Keratinocyte (primary cell): ENCODE data around the gene KRT31.

Experiments
- CTCF ChIP-seq, 3 experiments: IDR thresholded peaks in 1 of 3; conservative IDR thresholded peaks in 1 of 3; optimal IDR thresholded peaks in 1 of 3; 2 replicates in 2 of 3; 3 replicates in 1 of 3; pipeline versions ENCODE3 to v1.5.1; 2011; ENCODE audit warnings: low read length in 3 of 3, mild to moderate bottlenecking in 3 of 3, moderate library complexity in 2 of 3, control low read depth in 1 of 3, inconsistent platforms in 1 of 3; ENCODE audit not compliant: insufficient read depth in 2 of 3; ENCODE audit errors: extremely low read depth in 1 of 3
- EZH2 ChIP-seq: IDR thresholded peaks from one replicate; pipeline ENCODE4 v1.6.1; 2012; ENCODE audit warnings: inconsistent platforms, mild to moderate bottlenecking, low read length, moderate library complexity

GRCh38 chr17:41367426-41368075, 29.9 kb downstream of the KRT31 start:
- TF ChIP-seq EZH2, result no peak
- no peak for TF ChIP-seq CTCF (optimal IDR thresholded peaks at IDR 0.05 in 1 of 3, IDR thresholded peaks at IDR 0.05 in 1 of 3, conservative IDR thresholded peaks at IDR 0.05 in 1 of 3; ENCODE audit: extremely low read depth in 1 of 3, insufficient read depth in 2 of 3, low read length in 3 of 3)
